Measurements from ENCODE around the gene TRIM58.

The TRIM58 gene

GRCh38 chr1:247895163-247895637 is 38.2 kb downstream of the TRIM58 start, which contains the start of gene OR2W3:
Gene OR2W3, plus strand, starts transcription at chr1:247895587. Its CDS starts 0 bp downstream, at chr1:247895587.
- DNase-seq = no peak

- DNase-seq = no peak
Measured at GRCh38 chr1:247895976-247896375, 39.0 kb downstream of the TRIM58 start.

GRCh38 chr1:247904122-247904521 is 47.1 kb downstream of the TRIM58 start:
- DNase-seq = no peak

- no peak for DNase-seq
Measured at GRCh38 chr1:247905181-247905580, 48.2 kb downstream of the TRIM58 start.

GRCh38 chr1:247905910-247906503 is 49.0 kb downstream of the TRIM58 start:
- no peak for DNase-seq

- no peak for DNase-seq
Measured at GRCh38 chr1:247906504-247907047, 49.6 kb downstream of the TRIM58 start.

- DNase-seq = no peak
Measured at GRCh38 chr1:247908766-247909165, 51.8 kb downstream of the TRIM58 start.

DNA sequence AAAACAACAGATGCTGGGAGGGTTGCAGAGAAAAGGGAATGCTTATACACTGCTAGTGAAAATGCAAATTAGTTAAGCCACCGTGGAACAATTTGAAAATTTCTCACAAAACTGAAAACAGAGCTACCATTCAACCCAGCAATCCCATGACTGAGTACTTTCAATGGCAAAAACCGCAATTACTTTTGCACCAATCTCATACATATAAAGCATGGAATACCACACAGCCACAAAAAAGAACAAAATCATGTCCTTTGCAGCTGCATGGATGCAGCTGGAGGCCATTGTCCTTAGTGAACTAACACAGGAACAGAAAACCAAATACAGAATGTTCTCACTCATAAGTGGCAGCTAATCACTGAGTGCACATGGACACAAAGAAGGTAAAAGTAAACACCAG is 56.8 kb downstream of the TRIM58 start:
- no peak for DNase-seq

- DNase-seq = no peak
Measured at GRCh38 chr1:247914941-247915662, 58.1 kb downstream of the TRIM58 start.

DNA sequence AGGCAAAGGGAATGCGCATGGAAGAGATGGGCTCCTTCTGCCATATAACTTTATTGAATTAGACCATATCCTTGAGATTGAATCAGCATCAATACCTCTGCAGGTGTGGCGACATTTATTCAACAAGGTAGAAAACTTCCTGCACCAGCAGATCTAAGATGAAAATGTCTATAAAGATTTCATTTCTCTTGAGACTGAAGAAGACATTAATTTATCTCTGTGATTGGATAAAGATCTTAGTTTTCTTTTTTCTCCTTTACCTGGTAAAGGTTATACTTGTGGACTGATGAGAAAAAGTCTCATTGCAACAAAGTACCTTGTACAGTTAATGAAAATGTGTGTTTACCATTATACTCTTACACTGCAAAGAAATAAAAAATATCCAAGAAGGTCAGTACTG is 63.0 kb downstream of the TRIM58 start, which contains the start of gene OR2T8:
OR2T8 (plus strand) TSS at position 301 of the 400 bp plus-strand sequence. CDS start 766 bp downstream, outside the sequence.
- DNase-seq = no peak

- DNase-seq = no peak
Measured at GRCh38 chr1:247923941-247924340, 67.0 kb downstream of the TRIM58 start.

- no peak for DNase-seq
Measured at GRCh38 chr1:247924868-247925267, 67.9 kb downstream of the TRIM58 start, which contains the start of gene OR2AJ1. Gene OR2AJ1, plus strand, starts transcription at chr1:247924889. Its CDS starts 8,880 bp downstream, at chr1:247933769.

Measured in activated naive CD4-positive, alpha-beta T cell (primary cell).